PFSK-1 (cell line): Measurements from ENCODE around the gene IQGAP3.

Experiments
- FOXP2 ChIP-seq: optimal IDR thresholded peaks from 2 replicates; pipeline ENCODE3; 2011; ENCODE audit warnings: borderline replicate concordance, control low read depth, inconsistent platforms; ENCODE audit not compliant: insufficient read depth; ENCODE audit errors: extremely low read length, extremely low read depth
- POLR2AphosphoS5 ChIP-seq: IDR thresholded peaks from 2 replicates; pipeline ENCODE4 v1.6.1; 2012; ENCODE audit warnings: low read depth, mild to moderate bottlenecking, control low read depth, low read length, moderate library complexity
- REST ChIP-seq, 2 experiments: IDR thresholded peaks; 2 replicates each; pipeline versions ENCODE4 v1.6.1 to v1.8.0; 2011 to 2012; ENCODE audit warnings: low read depth in 2 of 2, low read length in 2 of 2, control low read depth in 1 of 2, inconsistent platforms in 1 of 2, mild to moderate bottlenecking in 1 of 2, moderate library complexity in 1 of 2; ENCODE audit not compliant: insufficient read depth in 1 of 2
- SIN3A ChIP-seq: IDR thresholded peaks from 2 replicates; pipeline ENCODE4 v1.6.1; 2012; ENCODE audit warnings: mild to moderate bottlenecking, low read length, moderate library complexity, borderline replicate concordance; ENCODE audit not compliant: insufficient read depth
- TAF1 ChIP-seq: IDR thresholded peaks from 2 replicates; pipeline ENCODE4 v1.6.1; 2012; ENCODE audit warnings: low read length, control low read depth, borderline replicate concordance; ENCODE audit not compliant: insufficient read depth

Gene IQGAP3

GRCh38 chr1:156516821-156517220, 55.5 kb downstream of the IQGAP3 start:
- TF ChIP-seq REST (IDR thresholded peaks at IDR 0.05; ENCODE audit: insufficient read depth in 1 of 2, low read depth in 2 of 2, low read length in 2 of 2) (no peak), FOXP2 (no peak), POLR2AphosphoS5 (no peak), TAF1 (no peak), SIN3A (no peak)

- TF ChIP-seq REST (IDR thresholded peaks at IDR 0.05; ENCODE audit: insufficient read depth in 1 of 2, low read depth in 2 of 2, low read length in 2 of 2) (no peak), SIN3A (no peak), POLR2AphosphoS5 (no peak), FOXP2 (no peak), TAF1 (no peak)
These were observed 56.4 kb downstream of the IQGAP3 start for GRCh38 chr1:156515956-156516355.

- no peak for TF ChIP-seq FOXP2
- no peak for TF ChIP-seq REST (IDR thresholded peaks at IDR 0.05; ENCODE audit: insufficient read depth in 1 of 2, low read depth in 2 of 2, low read length in 2 of 2)
- TF ChIP-seq POLR2AphosphoS5 = no peak
- TF ChIP-seq TAF1 = no peak
- no peak for TF ChIP-seq SIN3A
These were observed 59.2 kb downstream of the IQGAP3 start for GRCh38 chr1:156513185-156513584.

GRCh38 chr1:156511644-156512043, 60.7 kb downstream of the IQGAP3 start:
- TF ChIP-seq POLR2AphosphoS5 (no peak), SIN3A (no peak), FOXP2 (no peak), REST (IDR thresholded peaks at IDR 0.05; ENCODE audit: insufficient read depth in 1 of 2, low read depth in 2 of 2, low read length in 2 of 2) (no peak), TAF1 (no peak)

- no peak for TF ChIP-seq SIN3A
These were observed 61.7 kb downstream of the IQGAP3 start for GRCh38 chr1:156510709-156511108.
